Renal pelvis (tissue), 12 donors: ENCODE measurements around the gene KLHL35. TPM values are rescaled to one million over a fixed set of nuclear protein-coding genes. Genes with fewer than 3 reads are reported as not detected.

Experiments
- DNase-seq: peaks from one replicate; pipeline ENCODE4 v3.0.0-alpha.2; 2013
- long read RNA-seq, 16 experiments: transcript quantifications; one replicate each; lab custom pipeline, GENCODE V29; 2026
- polyA plus RNA-seq, 3 donors: library from polyadenylated mRNA; unstranded; fragments of 120-200 nt; gene quantifications; one replicate each; pipeline ENCODE4 v1.2.1, GENCODE V29; 2013; ENCODE audit not compliant: insufficient read length in 3 of 3

The KLHL35 gene, protein sequence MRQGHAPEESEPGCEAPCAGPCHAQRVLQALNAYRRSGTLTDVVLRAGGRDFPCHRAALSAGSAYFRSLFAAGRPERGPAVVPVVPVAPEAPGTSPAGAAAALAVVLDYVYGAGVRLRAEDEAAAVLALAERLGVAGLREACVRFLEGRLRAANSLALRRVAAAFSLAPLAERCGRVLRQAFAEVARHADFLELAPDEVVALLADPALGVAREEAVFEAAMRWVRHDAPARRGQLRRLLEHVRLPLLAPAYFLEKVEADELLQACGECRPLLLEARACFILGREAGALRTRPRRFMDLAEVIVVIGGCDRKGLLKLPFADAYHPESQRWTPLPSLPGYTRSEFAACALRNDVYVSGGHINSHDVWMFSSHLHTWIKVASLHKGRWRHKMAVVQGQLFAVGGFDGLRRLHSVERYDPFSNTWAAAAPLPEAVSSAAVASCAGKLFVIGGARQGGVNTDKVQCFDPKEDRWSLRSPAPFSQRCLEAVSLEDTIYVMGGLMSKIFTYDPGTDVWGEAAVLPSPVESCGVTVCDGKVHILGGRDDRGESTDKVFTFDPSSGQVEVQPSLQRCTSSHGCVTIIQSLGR
- polyA plus RNA-seq, result 1 to 10 TPM in 2 of 3 donors, under 1 TPM in 1; 0.73 to 1.1 (median 1.1) TPM
- long read RNA-seq, donor 1, result 0 reads
- long read RNA-seq, donor 2, result 0 reads
- long read RNA-seq, donor 3, result 0 reads
- long read RNA-seq, donor 4, result 0 reads
- long read RNA-seq, donor 5, result 0 reads
- long read RNA-seq, donor 6, partial matches to known transcripts, result 0 of 1 reads
- long read RNA-seq, donor 6, other reads (novel, unspliced or antisense), result 0 of 1 reads
- long read RNA-seq, donor 7, result 0 reads
- long read RNA-seq, donor 8, result 0 reads
- long read RNA-seq, donor 9, result 0 reads
- long read RNA-seq, donor 10, partial matches to known transcripts, result 0 of 1 reads
- long read RNA-seq, donor 10, other reads (novel, unspliced or antisense), result 0 of 1 reads
- long read RNA-seq, donor 11, partial matches to known transcripts, result 0 of 1 reads
- long read RNA-seq, donor 11, other reads (novel, unspliced or antisense), result 0 of 1 reads
- long read RNA-seq, donor 12, partial matches to known transcripts, result 0 of 2 reads
- long read RNA-seq, donor 12, other reads (novel, unspliced or antisense), result 0 of 2 reads
- long read RNA-seq, donor 13, result 0 reads
- long read RNA-seq, donor 14, result 0 reads
- long read RNA-seq, donor 15, result 0 reads
- long read RNA-seq, donor 16, partial matches to known transcripts, result 0 of 1 reads
- long read RNA-seq, donor 16, other reads (novel, unspliced or antisense), result 0 of 1 reads

DNA sequence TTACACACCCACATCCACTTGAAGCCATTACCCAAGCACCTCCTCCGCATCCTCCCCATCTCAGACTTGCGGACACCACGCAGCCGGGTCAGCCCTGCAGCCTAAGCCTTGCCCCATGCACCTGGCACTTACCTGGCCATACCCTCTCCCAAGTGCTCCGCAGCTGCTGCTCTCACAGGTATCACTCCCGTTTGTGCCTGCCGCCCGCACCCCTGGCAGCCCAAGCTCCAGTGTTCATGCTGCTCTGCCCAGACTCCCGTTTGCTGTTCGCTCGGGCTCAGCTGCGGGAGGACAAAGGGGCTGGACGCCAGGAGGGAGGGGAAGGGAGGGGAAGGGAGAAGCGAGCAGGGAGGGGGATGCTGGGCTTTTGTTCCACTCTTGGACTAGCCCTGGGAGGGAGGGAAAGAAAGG is at the start of gene KLHL35:
Gene KLHL35 (minus strand): TSS at position 293 of the 411 bp plus-strand sequence. CDS start 2,574 bp downstream, outside the sequence.
- DNase-seq, result no peak

DNA sequence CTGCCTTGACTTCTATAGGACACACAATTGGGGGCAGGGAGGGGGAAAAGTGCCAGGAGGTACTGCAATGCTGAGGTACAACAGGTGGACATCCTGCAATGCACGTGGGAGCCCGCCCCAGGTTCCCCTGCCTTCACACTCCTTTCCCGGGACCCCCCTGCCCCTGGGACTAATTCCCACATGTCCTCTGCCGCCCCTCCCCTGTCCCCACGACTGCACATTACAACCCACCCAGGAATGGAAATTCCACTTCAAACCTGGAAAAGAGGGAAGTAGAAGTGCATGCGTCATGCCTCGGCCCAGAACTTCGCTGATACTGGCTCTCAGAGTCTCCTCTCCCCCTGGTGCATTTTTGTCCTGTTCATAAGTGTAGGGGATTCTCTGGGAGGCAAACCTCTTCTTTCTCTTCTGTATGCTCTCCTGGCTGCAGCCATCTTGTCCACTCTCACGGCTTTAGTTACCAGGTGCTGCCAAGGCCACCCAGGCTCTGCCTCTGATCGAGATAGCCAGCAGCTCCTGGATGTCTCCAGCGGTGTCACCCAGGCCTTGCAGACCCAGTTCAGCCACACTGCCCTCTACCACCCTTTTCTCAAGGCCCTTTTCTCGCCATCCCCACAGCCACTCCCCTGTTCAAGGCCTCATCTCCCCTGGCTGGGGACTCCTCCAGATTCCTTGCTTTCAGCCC is 49.1 kb upstream of the KLHL35 start:
- no peak for DNase-seq

DNA sequence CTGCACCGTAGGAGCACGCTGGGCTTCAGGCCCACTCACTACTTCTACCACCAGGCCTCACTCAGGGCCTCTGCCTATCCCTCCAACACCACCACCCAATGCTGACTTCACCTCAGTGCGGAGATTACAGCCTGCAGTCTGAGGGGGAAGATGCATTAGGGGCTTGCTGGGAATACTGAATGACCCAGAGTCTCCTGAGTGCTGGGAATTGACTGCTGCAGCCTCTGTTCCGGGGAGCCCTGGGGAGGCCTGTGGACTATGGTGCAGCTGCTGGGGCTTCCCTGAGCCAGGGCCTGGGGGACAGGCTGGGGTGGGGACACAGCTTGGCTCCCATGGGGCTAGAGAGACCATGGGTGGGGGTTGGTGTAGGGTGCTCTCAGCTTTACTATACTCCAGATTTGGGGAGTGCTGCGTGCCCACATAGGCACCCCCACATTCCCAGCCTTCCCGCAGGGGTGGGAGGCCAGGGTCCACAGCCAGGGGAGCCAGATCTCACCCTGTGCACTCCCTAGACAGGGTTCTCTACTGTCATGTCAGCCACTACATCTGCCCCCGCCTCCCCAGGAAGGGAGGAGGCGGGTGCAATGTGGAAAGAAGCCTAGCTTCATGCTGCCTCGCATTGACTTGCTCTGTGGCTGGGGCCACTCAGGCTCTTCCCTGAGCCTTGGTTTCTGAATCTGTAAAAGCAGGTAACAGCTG is 48.4 kb upstream of the KLHL35 start:
- no peak for DNase-seq

DNA sequence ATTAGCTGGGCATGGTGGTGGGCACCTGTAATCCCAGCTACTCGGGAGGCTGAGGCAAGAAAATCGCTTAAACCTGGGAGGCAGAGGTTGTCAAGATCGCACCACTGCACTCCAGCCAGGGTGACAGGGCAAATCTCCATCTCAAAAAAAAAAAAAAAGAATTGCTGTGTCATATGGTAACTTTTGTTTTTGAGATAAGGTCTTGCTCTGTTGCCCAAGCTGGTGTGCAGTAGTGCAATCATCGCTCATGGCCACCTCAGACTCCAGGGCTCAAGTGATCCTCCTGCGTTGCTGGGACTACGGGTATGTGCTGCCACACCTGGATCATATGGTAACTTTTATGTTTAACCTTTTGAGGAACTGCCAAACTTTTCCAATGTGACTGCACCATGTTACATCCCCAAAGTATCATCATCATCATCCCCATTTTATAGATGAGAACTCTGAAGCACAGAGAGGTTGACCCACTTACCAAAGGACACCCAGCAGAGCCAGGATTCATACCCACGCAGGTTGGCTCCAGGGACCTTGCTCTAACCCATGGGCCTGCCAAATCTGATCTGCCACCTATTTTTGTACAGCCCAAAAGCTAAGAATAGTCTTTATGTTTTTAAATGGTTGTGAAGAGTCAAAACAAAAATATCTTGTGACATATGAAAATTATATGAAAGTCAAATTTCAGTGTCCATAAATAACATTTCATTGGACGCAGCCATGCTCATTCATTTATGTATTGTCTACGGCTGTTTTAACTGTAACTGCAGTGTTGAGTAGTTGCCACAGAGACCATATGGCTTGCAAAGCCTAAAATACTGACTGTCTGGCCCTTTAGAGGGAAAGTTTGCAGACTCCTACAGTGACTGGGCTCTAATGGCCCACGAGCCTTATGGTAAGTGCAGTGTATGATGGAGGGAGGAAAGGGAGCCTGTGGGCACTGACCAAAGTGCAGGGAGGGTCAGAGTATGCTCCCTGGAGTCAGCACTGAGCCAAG is 47.5 kb upstream of the KLHL35 start:
- no peak for DNase-seq

DNA sequence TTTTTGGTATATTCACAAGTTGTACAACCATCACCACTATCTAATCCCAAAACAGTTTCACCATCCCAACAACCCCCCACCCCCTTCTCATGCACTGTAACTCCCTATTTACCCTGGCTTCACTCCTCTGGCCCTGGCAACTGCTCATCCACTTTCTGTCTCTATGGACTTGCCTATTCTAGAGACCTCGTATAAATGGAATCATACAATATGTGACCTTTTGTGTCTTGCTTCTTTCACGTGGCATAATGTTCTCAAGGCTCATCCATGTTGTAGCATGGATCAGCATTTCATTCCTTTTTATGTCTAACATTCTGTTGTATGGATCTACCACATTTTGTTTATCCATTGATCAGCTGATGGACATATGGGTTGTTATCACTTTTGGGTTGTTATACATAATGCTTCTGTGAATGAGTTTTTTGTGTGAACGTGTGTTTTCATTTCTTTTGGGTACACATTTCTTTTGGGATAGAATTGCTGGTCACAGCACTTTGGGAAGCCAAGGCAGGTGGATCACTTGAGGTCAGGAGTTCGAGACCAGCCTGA is 46.7 kb upstream of the KLHL35 start:
- DNase-seq, result no peak

DNA sequence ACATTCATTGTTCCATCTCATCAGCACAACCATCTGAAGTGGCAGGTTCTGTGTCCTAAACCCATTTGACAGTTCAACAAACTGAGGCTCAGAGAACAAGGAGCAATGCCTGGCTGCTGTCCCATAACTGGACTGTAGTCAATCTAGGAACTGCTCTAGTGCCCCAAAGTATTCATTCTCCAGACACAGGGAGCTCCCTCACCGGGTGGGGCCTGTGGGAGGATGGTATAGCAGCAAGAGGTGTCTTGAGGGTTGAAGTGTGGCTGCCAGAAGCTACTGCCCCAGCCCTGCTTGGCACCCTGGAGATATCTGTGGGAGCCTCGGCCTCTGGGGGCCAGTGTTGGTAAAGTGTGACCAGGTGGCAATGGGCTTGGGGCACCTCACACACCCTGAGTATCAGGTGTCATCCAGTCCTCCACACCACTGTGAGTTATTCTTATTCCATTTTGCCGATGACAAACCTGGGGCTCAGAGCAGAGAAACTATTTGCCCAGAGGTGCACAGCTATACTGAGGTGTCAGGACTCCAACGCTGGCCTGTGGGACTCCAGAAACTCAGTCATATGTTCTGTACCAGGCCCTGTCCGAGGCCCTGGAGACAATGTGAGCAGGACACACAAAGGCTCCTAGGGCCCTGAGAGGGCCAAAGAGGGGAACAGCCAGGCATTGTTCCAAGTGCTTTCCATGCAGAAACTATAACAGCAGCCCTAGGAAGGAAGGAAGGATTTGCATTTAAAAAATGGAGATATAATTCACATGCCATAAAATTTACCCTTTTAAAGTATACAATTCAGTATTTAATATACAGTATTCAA is 46.0 kb upstream of the KLHL35 start:
- DNase-seq, result no peak

DNA sequence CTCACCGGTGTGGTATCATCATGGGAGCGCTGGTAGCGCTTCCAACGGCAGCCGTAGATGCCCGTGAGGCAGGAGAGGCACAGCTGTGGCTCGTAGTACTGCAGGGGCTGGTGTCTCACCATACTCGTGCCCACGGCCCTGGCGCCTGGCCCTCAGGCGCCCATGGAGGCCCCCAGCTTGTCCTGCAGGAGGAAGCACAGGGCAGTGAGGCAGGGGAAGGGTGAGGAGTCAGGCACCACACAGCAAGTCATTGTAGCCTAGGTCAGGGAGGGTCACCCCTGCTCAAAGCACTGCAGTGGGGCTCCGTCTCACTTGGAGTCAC is 44.6 kb upstream of the KLHL35 start:
- no peak for DNase-seq

DNA sequence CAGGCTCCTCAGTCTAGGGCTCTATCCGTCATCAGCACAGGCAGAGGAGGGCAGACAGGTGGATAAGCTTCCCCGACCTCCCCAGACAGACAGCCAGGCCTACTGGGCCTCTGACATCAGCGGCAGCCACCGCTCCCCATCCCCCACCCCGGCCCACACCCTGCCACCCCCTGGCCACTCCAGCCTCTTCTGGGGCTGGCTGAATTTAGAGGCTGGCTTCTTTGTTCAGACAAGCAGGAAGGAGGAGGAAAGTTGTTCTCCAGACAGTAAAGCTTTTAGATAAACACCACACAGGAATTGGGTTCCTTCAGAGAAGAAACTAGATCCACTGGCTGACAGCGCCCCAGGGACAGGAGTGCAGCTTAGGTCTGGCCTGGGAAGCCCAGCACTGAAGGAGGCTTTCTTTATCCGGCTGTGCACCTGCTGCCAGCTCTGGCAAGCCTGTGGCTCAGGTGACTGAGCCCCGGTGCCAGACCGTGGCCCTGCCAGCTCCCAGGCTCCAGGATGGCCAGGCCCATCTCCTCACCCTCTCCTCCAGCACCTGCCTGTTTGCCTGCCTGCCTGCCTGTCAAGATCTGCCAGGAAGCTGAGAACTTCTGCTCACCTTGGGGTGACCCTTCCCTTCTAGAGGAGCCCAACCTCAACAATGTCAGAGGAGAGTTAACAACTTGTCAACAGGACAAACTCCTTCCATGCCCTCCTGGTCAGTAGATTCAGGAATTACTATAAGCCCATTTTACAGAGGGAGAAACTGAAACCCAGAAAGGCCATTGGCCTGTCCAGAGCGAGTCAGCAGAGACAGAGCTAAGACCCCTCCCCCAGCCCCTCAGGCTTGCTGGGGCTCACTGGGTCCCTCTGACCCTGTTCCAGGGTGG is 44.0 kb upstream of the KLHL35 start:
- DNase-seq, result no peak

DNA sequence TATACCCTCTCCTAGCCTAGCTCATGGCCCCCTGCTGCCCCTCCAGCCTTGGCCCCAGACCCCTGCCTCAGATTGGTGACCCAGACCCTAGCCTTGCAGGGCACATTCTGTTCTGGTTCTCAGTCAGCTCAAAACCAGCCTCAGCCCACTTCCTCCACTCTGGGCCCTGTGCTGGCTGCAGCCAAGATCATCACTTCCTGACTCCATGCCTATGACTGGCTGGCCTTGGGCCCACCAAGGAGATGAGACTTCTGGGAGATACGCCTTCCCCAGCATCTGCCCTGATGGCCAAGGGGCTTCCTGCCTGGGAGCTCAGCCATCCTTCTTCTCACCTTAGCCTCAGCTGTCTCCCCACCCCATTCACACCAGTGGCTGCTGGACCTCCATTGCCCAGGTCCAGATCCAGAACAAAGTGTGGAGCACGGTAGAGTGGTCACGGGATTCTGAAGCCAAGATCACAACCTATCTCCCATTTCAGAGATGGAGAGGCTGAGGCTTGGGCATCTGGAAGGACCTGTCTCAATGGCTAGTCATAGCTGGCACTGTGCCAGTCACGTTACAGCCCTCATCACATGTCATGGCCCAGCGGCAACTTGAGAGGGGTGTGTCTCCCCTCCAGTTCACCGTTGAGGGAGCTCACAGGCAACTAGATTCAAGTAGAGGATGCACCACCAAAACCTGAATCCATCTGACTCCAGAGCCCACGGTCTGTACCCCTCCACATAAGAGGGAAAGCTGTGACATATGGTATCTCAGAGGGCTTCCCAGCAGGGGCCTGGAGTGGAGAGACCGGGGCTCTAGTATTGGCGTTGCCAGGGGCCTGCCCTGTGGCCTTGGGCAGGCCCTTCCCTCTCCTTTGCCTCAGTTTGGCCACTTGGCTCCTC is 43.0 kb upstream of the KLHL35 start:
- DNase-seq, result no peak

DNA sequence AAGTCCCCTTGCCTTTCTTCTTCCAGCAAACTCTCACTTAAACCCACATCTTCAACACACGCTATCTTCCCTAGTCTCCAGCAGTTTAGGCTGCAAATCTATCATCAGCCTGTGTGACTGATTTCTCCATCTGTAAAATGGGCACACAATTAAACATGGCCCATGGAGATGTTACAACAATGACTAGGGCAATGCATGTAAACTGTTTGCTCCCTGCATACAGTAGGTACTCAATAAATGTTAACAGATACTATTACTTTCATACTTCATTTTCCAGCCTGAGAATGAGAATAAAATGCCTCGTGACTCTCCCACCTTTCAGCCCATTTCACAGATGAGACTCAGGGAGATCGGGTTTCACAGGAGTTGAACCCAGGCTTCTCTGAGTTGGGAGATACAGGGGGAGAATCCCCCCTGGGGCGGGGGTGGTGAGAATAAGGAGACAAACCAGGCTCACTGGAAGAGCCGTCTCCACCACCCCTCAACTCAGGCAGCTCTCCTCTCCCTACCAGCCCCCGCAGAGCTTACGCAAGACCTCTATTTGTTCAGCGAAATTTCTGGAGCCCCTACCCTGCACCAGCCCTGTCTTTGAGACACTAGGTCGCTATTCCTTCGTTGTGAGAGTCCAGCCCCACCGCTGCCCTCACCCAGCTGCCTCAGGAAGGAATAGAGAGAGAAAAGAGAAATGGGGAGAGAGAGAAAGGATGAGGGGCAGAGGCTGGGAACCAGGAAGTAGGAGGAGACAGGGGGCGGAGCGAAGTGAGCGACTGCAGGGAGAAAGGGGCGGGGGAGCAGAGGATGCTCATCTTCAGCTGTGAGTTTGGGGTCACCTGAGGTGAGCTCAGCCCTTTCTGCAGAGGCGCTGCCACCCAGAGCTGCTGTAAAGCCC is 42.1 kb upstream of the KLHL35 start:
- no peak for DNase-seq

DNA sequence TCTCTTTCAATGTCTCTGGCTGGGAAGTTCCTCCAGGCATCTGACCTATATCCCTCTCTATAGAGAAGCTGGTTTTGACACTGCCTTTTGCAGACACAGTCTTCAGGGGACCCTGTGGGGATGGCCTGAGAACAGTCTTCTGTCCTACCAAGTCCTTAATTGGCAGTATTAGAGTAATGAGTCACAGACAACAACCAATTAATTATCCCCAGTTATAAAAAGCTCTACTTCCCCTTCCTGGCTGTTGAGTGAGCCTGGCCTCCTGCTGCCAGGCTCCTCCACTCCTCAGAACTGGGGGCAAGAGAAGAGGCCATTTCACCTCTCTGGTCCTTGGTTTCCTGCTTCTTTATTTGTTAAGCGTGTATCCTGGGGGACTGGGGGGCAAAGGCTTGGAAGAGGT is 41.2 kb upstream of the KLHL35 start:
- no peak for DNase-seq

DNA sequence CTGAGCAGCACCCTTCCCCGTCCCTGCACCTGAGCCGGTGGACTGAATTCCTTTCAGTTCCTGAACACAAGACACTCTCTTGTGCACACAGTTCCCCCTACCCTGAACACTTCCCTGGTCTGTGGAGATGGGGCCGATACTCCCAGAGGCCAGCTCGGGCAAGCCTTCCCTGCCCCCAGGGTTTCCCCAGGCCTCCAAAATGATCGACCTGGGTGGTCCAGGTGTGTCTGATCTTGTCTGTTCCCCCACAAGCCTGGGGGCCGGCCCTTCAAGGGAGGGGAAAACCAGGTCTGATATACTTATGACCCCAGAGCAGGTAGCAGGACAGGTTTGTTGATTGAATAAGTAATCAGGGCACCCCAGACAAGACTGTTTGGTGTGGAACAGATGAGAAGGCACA is 40.7 kb upstream of the KLHL35 start:
- DNase-seq, result no peak

DNA sequence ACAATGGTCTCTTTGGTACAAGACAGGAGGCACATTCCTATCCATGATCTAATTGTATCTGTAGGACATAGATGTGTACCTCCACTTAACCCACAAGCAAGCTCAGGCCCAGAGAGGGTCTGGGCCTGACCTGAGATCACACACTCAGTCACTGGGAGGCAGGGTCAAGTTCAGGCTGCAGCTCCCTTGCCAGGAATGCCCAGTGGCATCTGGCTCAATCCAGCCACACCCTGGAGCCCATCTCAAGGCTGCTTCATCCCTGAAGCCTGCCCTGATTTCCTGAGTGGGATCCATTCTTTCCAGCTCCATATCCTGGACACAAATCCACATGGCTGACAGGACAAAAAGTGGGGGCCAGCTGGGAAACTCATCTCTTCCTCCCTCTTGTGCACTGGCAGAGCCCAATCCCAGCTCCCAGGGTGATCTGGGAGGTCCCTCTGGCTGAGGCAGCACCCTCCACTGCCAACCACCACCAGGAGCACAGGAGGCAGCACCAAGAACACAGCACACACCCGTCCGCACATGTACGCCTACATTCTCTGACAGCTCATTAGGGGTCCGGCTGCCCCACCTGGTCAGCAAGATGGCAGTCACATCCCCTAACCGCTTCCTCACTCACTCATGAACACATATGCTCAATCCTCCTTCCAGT is 39.2 kb upstream of the KLHL35 start:
- DNase-seq, result no peak

DNA sequence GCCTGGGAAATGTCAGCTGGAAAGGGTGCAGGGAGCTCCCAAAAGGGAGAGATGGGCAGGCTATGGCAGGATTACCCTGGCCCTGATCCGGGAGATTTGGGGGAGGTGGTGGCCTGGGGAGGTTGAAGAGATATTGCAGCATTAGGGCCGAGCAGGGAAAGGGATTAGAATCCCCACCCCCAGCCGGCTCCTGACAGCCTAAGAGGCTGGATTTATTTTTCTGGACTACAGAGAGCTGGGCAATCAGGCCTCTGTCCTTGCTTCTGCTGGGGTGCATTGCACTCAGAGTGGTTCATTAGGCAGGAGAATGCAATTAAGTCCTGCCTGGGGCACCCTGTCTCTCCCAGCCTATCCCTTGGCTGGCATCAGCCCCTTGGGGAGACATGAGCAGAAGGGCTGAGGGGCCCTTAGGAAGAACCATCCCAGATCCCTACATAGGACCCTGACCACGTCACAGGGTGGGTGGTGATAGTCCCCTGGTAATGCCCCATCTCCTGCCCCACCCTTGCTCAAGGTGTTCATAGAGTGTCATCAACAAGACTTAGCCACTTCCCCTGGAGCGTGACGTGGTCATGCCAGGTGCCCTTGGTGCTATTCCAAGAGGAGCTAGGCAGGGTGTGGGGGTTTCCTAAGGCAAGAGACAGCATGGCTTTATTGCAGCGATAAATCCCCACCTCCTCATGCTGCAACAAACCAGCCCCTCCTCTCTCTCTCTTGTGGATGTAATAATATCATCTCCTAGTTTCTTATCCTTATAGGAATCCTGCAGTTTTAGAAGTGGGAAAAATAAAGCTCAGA is 38.4 kb upstream of the KLHL35 start:
- peak; percentile 52 for DNase-seq
